ENCODE data around the gene LZTR1.
"Not testable (repeated sequence)": the region's sequence is repeated elsewhere in the genome, so short reads cannot be mapped to it uniquely, and the experiment has no call there.

LZTR1 gene

DNA sequence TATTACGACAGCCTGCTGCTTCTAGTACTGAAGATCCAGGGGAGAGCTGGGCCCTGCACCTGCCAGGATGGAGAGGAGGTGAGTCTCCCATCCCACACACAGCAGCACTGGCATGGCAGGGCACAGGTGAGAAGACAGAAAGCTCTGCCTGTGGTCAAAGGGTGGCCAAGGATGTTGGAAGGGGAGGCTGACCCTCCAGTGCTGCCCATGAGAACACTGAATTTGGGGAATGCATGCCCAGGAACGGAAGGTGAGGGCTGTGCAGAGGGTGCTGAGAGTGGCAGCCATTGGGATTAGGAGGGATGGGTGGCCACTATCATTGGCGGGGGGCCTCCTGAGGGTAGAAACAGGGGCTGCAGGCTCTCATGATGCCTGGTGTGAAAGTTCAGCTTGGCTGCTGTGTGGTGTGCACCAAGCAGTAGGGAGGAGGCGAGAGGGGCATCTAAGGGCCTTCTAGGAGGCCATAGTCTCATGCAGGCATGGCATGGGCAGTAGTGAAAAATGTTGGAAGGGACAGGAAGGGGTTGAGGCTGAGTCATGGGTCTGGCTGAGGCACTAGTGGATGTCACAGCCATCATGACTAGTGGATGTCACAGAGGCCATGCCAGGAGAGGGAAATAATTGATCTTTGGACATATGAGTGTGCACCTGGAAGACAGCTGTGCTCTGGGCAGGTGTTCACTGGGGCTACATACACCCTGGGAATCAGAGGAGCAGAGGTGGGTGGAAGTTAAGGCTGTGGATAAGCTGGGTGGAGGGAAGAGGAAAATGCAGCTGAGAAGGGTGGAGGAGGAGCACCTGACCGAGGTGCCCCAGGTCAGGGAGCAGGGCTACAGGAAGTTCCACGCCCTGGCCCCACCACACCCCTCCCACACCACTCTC is 61.1 kb downstream of the LZTR1 start:
- no peak for DNase-seq

GRCh38 chr22:21043860-21044535 is 61.9 kb downstream of the LZTR1 start:
- no peak for DNase-seq

- no peak for DNase-seq
Measured at GRCh38 chr22:21044931-21045584, 63.0 kb downstream of the LZTR1 start.

DNA sequence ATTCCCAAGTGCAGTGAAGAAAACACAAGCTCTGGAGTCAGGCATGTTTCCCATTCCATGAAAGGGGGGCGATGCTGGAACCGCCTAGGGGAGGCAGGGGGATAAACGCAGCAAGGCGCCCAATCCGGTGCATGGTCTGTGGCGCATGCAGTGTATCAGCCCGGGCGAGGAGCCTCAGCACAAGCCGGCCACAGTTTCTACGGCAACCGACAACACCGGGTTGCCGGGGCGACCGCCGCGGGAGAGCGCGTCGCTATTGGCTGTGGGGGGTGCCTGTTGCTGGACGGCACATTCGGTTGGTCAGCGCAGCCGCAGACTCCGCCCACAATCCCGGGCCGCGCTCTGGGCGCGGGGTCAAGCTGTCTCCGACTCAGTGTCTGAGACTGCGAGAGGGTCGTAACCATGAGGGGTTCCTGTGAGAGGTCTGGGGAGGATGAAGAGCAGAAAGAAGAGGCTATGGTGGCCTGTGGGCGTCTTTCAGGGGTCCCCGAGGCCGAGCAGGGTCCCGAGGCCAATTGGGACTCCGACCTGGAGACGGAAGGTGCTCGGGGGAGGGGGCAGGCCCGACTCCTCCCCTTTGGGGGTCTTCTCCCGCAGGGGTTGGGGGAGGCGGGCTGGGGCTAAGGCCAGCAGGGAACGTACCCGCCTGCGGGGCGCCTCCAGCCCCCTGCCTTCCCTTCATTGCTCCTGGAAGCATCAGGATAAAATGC is 63.6 kb downstream of the LZTR1 start, which contains the start of gene LRRC74B:
Gene LRRC74B (plus strand): TSS at position 362 of the 710 bp plus-strand sequence. CDS start 41 bp downstream, at position 403.
- DNase-seq: peak; percentile 83

- no peak for DNase-seq
Measured at GRCh38 chr22:21047035-21047661, 65.1 kb downstream of the LZTR1 start.

GRCh38 chr22:21047730-21048129 is 65.6 kb downstream of the LZTR1 start:
- peak; percentile 40 for DNase-seq

DNA sequence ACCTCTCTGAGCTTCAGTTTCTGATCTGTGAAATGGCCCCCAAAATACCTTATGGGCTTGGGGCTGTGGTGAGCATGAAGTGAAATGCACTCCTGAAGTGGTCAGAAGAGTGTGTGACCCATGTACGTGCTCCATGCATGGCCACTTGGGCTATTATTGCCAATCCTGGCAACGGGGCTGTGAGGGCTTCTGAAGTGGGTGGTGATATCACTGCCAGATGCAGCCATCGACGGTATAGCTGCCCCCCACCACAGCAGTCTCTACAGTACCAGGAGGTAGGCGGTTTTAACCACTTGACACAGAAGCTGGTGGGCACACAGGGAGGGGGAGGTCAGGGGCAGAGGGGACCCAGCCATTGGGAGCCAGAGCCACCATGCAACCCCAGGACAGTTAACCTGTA is 66.4 kb downstream of the LZTR1 start:
- DNase-seq: not testable (repeated sequence)
